GM12873 (cell line): ENCODE data around the gene PNKD.

Experiments used
- TF ChIP-seq, protein P1 (sequence below): IDR thresholded peaks from 2 replicates; pipeline ENCODE4 v1.5.1; 2012; ENCODE audit warnings: low read depth, mild to moderate bottlenecking, moderate library complexity, low read length, control low read depth; ENCODE audit not compliant: insufficient read depth; ENCODE audit errors: missing control alignments

Gene PNKD

DNA sequence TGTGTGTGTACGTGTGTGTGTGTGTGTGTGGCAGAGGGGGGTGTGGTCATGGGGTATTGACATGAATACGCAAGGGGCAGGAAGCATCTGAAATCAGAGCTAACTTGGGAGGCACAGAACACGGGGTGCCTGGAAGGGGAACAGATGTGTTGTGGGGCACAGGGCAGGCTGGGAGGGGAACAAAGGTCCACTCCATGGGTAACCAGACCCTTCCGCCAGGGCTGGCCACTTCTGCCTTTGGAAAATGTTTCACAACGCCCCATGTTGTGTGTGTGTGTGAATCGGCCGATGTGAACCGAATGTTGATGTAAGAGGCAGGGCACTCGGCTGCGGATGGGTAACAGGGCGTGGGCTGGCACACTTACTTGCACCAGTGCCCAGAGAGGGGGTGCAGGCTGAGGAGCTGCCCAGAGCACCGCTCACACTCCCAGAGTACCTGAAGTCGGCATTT lies 111.6 kb downstream of the PNKD start, which contains the start of gene SLC11A1:
TSS of gene SLC11A1 (plus strand) at position 358 of the 451 bp plus-strand sequence. CDS start 96 bp downstream, outside the sequence.
- TF ChIP-seq, protein P1, sequence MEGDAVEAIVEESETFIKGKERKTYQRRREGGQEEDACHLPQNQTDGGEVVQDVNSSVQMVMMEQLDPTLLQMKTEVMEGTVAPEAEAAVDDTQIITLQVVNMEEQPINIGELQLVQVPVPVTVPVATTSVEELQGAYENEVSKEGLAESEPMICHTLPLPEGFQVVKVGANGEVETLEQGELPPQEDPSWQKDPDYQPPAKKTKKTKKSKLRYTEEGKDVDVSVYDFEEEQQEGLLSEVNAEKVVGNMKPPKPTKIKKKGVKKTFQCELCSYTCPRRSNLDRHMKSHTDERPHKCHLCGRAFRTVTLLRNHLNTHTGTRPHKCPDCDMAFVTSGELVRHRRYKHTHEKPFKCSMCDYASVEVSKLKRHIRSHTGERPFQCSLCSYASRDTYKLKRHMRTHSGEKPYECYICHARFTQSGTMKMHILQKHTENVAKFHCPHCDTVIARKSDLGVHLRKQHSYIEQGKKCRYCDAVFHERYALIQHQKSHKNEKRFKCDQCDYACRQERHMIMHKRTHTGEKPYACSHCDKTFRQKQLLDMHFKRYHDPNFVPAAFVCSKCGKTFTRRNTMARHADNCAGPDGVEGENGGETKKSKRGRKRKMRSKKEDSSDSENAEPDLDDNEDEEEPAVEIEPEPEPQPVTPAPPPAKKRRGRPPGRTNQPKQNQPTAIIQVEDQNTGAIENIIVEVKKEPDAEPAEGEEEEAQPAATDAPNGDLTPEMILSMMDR: no peak

DNA sequence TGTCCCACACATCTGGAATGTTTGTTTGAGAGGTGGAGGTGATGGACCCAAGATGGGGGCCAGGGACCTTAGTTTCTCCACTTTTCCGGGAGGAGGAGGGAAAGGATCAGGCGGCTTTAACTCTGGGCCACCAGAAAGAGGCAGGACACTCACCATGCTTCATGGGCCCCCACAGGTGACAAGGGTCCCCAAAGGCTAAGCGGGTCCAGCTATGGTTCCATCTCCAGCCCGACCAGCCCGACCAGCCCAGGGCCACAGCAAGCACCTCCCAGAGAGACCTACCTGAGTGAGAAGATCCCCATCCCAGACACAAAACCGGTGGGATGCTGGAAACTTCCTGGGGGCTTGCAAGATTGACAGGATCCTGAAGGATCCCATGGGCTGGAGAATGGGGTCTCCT lies 112.5 kb downstream of the PNKD start:
- TF ChIP-seq, protein P1: no peak

GRCh38 chr2:218383892-218384519 lies 113.7 kb downstream of the PNKD start:
- TF ChIP-seq, protein P1: no peak

GRCh38 chr2:218384975-218385374 lies 114.7 kb downstream of the PNKD start:
- TF ChIP-seq, protein P1: no peak

GRCh38 chr2:218386505-218387368 lies 116.4 kb downstream of the PNKD start:
- TF ChIP-seq, protein P1: no peak

- TF ChIP-seq, protein P1: no peak
These were observed 117.3 kb downstream of the PNKD start for GRCh38 chr2:218387369-218388194.
